ENCODE data around the gene ANKS1A. TPM values are rescaled to one million over a fixed set of nuclear protein-coding genes. Genes with fewer than 3 reads are reported as not detected.

The ANKS1A gene
- total and polyA plus RNA-seq, 2 of the 4 experiments (the other 2 are of a cell fraction), result 7.2 to 7.5 TPM

- no peak overlapping the region for H3K9ac ChIP-seq (ENCODE audit: low read depth, low read length)
- in situ Hi-C loops (cut with MboI; ENCODE audit: low sequenced_read_pairs), result no loop called here
- no peaks in the 10 kb centered on the region for H3K27me3 ChIP-seq (ENCODE audit: control insufficient read depth, insufficient read depth, low read length)
- H3K4me1 ChIP-seq (ENCODE audit: control insufficient read depth, insufficient read depth, low read length), result no peaks in the 10 kb centered on the region
- ChIA-PET POLR2A (ENCODE audit: unreplicated experiment) (no interaction called here), CTCF (interaction anchor here (0.6 kb wide), 1 partner anchor 320 kb away, joined by 5 read pairs; no protein-coding TSS in a partner anchor)
- TF ChIP-seq NFE2L2 (IDR thresholded peaks at IDR 0.05; ENCODE audit: low read depth, low read length), result no peak
- TF ChIP-seq ELK1 (IDR thresholded peaks at IDR 0.05; ENCODE audit: borderline replicate concordance, low read depth, low read length), result no peak
- TF ChIP-seq RFX5 (IDR thresholded peaks at IDR 0.05; ENCODE audit: low read depth, low read length), result no peak
- TF ChIP-seq, protein P1, sequence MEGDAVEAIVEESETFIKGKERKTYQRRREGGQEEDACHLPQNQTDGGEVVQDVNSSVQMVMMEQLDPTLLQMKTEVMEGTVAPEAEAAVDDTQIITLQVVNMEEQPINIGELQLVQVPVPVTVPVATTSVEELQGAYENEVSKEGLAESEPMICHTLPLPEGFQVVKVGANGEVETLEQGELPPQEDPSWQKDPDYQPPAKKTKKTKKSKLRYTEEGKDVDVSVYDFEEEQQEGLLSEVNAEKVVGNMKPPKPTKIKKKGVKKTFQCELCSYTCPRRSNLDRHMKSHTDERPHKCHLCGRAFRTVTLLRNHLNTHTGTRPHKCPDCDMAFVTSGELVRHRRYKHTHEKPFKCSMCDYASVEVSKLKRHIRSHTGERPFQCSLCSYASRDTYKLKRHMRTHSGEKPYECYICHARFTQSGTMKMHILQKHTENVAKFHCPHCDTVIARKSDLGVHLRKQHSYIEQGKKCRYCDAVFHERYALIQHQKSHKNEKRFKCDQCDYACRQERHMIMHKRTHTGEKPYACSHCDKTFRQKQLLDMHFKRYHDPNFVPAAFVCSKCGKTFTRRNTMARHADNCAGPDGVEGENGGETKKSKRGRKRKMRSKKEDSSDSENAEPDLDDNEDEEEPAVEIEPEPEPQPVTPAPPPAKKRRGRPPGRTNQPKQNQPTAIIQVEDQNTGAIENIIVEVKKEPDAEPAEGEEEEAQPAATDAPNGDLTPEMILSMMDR (conservative IDR thresholded peaks at IDR 0.05; ENCODE audit: low read depth, low read length), result no peak
- no peak for TF ChIP-seq RAD21 (IDR thresholded peaks at IDR 0.05; ENCODE audit: low read length)
- no peak for TF ChIP-seq CHD1 (IDR thresholded peaks at IDR 0.05; ENCODE audit: low read depth, low read length)
- TF ChIP-seq SMC3 (IDR thresholded peaks at IDR 0.05; ENCODE audit: low read depth, low read length), result no peak
- no peak for TF ChIP-seq BHLHE40 (IDR thresholded peaks at IDR 0.05; ENCODE audit: low read depth, low read length)
- TF ChIP-seq CEBPB (IDR thresholded peaks at IDR 0.05; ENCODE audit: low read depth, low read length), result no peak
- TF ChIP-seq RCOR1 (IDR thresholded peaks at IDR 0.05; ENCODE audit: insufficient replicate concordance, low read length), result no peak
- no peak for TF ChIP-seq MXI1 (IDR thresholded peaks at IDR 0.05; ENCODE audit: borderline replicate concordance, low read depth, low read length)
- no peak for TF ChIP-seq POLR2A (IDR thresholded peaks at IDR 0.05; ENCODE audit: low read depth, low read length)
- TF ChIP-seq MAZ (IDR thresholded peaks at IDR 0.05; ENCODE audit: borderline replicate concordance, low read depth, low read length), result no peak
- no peak overlapping the region for H2BK5ac ChIP-seq (ENCODE audit: low read depth, low read length, poor library complexity, severe bottlenecking)
- H4K8ac ChIP-seq (ENCODE audit: low read depth in 2 of 2, low read length in 2 of 2), result no peak overlapping the region
- no peak overlapping the region for H3K4me2 ChIP-seq (ENCODE audit: low read depth, low read length)
- peaks cover 10 to 14% of the 10 kb centered on the region in 2 experiments for H3K79me1 ChIP-seq (ENCODE audit: low read depth in 1 of 2, low read length in 2 of 2)
- no peak overlapping the region for H3K23ac ChIP-seq (ENCODE audit: low read depth, low read length)
- ATAC-seq (ENCODE audit: low read depth) (no peak), DNase-seq (no peak)
- H2AFZ ChIP-seq (replicated peaks; ENCODE audit: low read length, poor library complexity), result no peak overlapping the region
- H2BK20ac ChIP-seq (ENCODE audit: low read depth, low read length), result no peak overlapping the region
- H2BK15ac ChIP-seq (ENCODE audit: low read depth, low read length), result no peak overlapping the region
- H4K91ac ChIP-seq (ENCODE audit: insufficient read depth, low read depth, low read length), result no peak overlapping the region
- H4K5ac ChIP-seq (ENCODE audit: low read depth, low read length), result no peak overlapping the region
- H3K9me1 ChIP-seq (ENCODE audit: insufficient read depth, low read length), result peaks cover 4% of the 10 kb centered on the region; the same call in 1 of the 2 replicates
- intact Hi-C loops (cut with micrococcal nuclease), result no loop called here
- H2AK9ac ChIP-seq (replicated peaks; ENCODE audit: low read depth, low read length, poor library complexity), result no peak overlapping the region
- WGBS, 2 experiments (ENCODE audit: extremely low coverage in 2 of 2, insufficient read length in 1 of 2), result no CpG with 5 or more reads among the region's 4 CpGs
- no peaks in the 10 kb centered on the region for H3K36me3 ChIP-seq (ENCODE audit: control insufficient read depth, insufficient read depth, low read length)
- peaks cover 7% of the 10 kb centered on the region; the same call in 1 of the 2 replicates for H4K20me1 ChIP-seq (ENCODE audit: insufficient read depth, low read length)
- no peak overlapping the region for H2AK5ac ChIP-seq (ENCODE audit: low read depth, low read length)
- no peaks in the 10 kb centered on the region for H3K9me3 ChIP-seq (ENCODE audit: control insufficient read depth, insufficient read depth, low read length)
- no peak overlapping the region for H3K4ac ChIP-seq (ENCODE audit: low read depth, low read length)
- no peak overlapping the region for H2BK120ac ChIP-seq (ENCODE audit: low read depth, low read length)
- H3K27ac ChIP-seq (ENCODE audit: insufficient read depth, low read length), result no peak overlapping the region
- no peak overlapping the region for H3K14ac ChIP-seq (replicated peaks; ENCODE audit: low read depth, low read length)
- dilution Hi-C loops (cut with HindIII; ENCODE audit: low sequenced_read_pairs, unreplicated experiment), result no loop called here
- H3K56ac ChIP-seq (ENCODE audit: extremely low read depth, insufficient read depth, low read length), result no peak overlapping the region
- H3K18ac ChIP-seq (ENCODE audit: low read depth, low read length), result no peak overlapping the region
- H3K4me3 ChIP-seq (ENCODE audit: insufficient read depth, low read depth, low read length), result no peak overlapping the region
- BruUV-seq (replicated peaks), result no TSS peak
Observed at GRCh38 chr6:34900321-34901031, 11.4 kb downstream of the ANKS1A start.

All from IMR-90 (cell line).